HG03460 (cell line): ENCODE data around the gene NOD1.
"Not testable (repeated sequence)": the region's sequence is repeated elsewhere in the genome, so short reads cannot be mapped to it uniquely, and the experiment has no call there.

Experiments used
- ATAC-seq: cut with Tn5 transposase; IDR thresholded peaks from one replicate; pipeline ENCODE4 v1.9.1; 2021; ENCODE audit not compliant: unreplicated experiment

NOD1 gene

GRCh38 chr7:30423788-30424505, 54.6 kb downstream of the NOD1 start:
- no peak for ATAC-seq

- ATAC-seq: no peak
These were observed 55.7 kb downstream of the NOD1 start for GRCh38 chr7:30422922-30423321.

GRCh38 chr7:30421647-30422196, 56.9 kb downstream of the NOD1 start:
- no peak for ATAC-seq

GRCh38 chr7:30420662-30421061, 57.9 kb downstream of the NOD1 start:
- no peak for ATAC-seq

GRCh38 chr7:30420080-30420479, 58.5 kb downstream of the NOD1 start:
- not testable (repeated sequence) for ATAC-seq

GRCh38 chr7:30413864-30414263, 64.7 kb downstream of the NOD1 start:
- ATAC-seq: no peak

- no peak for ATAC-seq
These were observed 65.6 kb downstream of the NOD1 start for GRCh38 chr7:30412782-30413504.

GRCh38 chr7:30411897-30412296, 66.7 kb downstream of the NOD1 start:
- ATAC-seq: no peak

- no peak for ATAC-seq
These were observed 67.4 kb downstream of the NOD1 start for GRCh38 chr7:30411173-30411572.

- no peak for ATAC-seq
These were observed 71.7 kb downstream of the NOD1 start for GRCh38 chr7:30406664-30407425.

GRCh38 chr7:30405179-30405578, 73.4 kb downstream of the NOD1 start:
- no peak for ATAC-seq

- no peak for ATAC-seq
These were observed 75.1 kb downstream of the NOD1 start for GRCh38 chr7:30403477-30403876.

GRCh38 chr7:30396389-30396788, 82.2 kb downstream of the NOD1 start:
- no peak for ATAC-seq

- no peak for ATAC-seq
These were observed 82.9 kb downstream of the NOD1 start for GRCh38 chr7:30395676-30396075.

- ATAC-seq: no peak
These were observed 86.8 kb downstream of the NOD1 start for GRCh38 chr7:30391806-30392205.

- no peak for ATAC-seq
These were observed 87.6 kb downstream of the NOD1 start for GRCh38 chr7:30390736-30391636.

- ATAC-seq: no peak
These were observed 88.8 kb downstream of the NOD1 start for GRCh38 chr7:30389791-30390190.

GRCh38 chr7:30382607-30383006, 96.0 kb downstream of the NOD1 start:
- no peak for ATAC-seq

GRCh38 chr7:30380824-30381223, 97.8 kb downstream of the NOD1 start:
- ATAC-seq: not testable (repeated sequence)

GRCh38 chr7:30380294-30380693, 98.3 kb downstream of the NOD1 start:
- ATAC-seq: no peak
